ENCODE data around the gene KRT81.
"Not testable (repeated sequence)": the region's sequence is repeated elsewhere in the genome, so short reads cannot be mapped to it uniquely, and the experiment has no call there.

KRT81 gene

GRCh38 chr12:52270541-52271070, 20.7 kb downstream of the KRT81 start:
- no peak for DNase-seq

- no peak for DNase-seq
Observed at GRCh38 chr12:52268212-52268611, 23.1 kb downstream of the KRT81 start.

GRCh38 chr12:52267699-52268098, 23.6 kb downstream of the KRT81 start:
- DNase-seq, result no peak

GRCh38 chr12:52267266-52267665, 24.1 kb downstream of the KRT81 start:
- DNase-seq, result no peak

GRCh38 chr12:52266514-52266913, 24.8 kb downstream of the KRT81 start:
- DNase-seq, result no peak

GRCh38 chr12:52264435-52264825, 26.9 kb downstream of the KRT81 start:
- DNase-seq, result no peak

- DNase-seq, result no peak
Observed at GRCh38 chr12:52263761-52264434, 27.4 kb downstream of the KRT81 start.

GRCh38 chr12:52262286-52262685, 29.0 kb downstream of the KRT81 start:
- no peak for DNase-seq

GRCh38 chr12:52261208-52261484, 30.2 kb downstream of the KRT81 start:
- DNase-seq, result no peak

- no peak for DNase-seq
Observed at GRCh38 chr12:52260361-52261207, 30.8 kb downstream of the KRT81 start.

- DNase-seq, result no peak
Observed at GRCh38 chr12:52259657-52260243, 31.6 kb downstream of the KRT81 start.

- no peak for DNase-seq
Observed at GRCh38 chr12:52258335-52258901, 32.9 kb downstream of the KRT81 start.

- DNase-seq, result not testable (repeated sequence)
Observed at GRCh38 chr12:52257922-52258321, 33.4 kb downstream of the KRT81 start.

- DNase-seq, result no peak
Observed at GRCh38 chr12:52257074-52257551, 34.2 kb downstream of the KRT81 start.

GRCh38 chr12:52256584-52256935, 34.8 kb downstream of the KRT81 start:
- DNase-seq, result no peak

GRCh38 chr12:52255926-52256583, 35.3 kb downstream of the KRT81 start:
- no peak for DNase-seq

- DNase-seq, result no peak
Observed at GRCh38 chr12:52254965-52255751, 36.2 kb downstream of the KRT81 start.

GRCh38 chr12:52254180-52254964, 37.0 kb downstream of the KRT81 start:
- no peak for DNase-seq

- DNase-seq, result no peak
Observed at GRCh38 chr12:52253391-52254179, 37.7 kb downstream of the KRT81 start.

GRCh38 chr12:52252728-52253343, 38.5 kb downstream of the KRT81 start:
- DNase-seq, result no peak
